D721Med (cell line): ENCODE measurements around the gene CHFR.

Experiments used
- DNase-seq: peaks from one replicate; pipeline ENCODE4 v3.0.0; 2011; ENCODE audit warnings: low spot score; ENCODE audit not compliant: insufficient read length
- FAIRE-seq: peaks from 2 replicates; lab custom pipeline; 2011; peaks lifted over from hg19 to GRCh38; lab: Jason Lieb, UNC
- TF ChIP-seq, protein P1 (sequence below): IDR thresholded peaks from 2 replicates; pipeline ENCODE4 v1.5.1; 2012; ENCODE audit warnings: mild to moderate bottlenecking, control low read depth; ENCODE audit not compliant: insufficient read depth; ENCODE audit errors: missing control alignments

Gene CHFR

DNA sequence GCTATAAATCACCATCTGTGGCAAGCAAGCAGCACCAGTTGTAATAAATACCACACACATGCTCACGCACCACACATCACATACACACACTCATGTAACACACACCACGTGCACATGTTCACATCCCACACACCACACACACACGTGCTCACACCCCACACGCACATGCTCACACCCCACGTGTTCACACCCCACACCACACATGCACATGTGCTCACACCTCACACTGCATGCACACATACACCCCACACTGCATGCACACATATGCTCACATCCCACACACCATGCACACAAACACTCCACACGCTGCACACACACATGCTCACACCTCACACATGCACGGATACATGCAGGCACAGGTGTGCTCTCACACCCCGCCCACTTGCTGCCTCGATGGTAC lies 102.8 kb downstream of the CHFR start:
- TF ChIP-seq, protein P1, sequence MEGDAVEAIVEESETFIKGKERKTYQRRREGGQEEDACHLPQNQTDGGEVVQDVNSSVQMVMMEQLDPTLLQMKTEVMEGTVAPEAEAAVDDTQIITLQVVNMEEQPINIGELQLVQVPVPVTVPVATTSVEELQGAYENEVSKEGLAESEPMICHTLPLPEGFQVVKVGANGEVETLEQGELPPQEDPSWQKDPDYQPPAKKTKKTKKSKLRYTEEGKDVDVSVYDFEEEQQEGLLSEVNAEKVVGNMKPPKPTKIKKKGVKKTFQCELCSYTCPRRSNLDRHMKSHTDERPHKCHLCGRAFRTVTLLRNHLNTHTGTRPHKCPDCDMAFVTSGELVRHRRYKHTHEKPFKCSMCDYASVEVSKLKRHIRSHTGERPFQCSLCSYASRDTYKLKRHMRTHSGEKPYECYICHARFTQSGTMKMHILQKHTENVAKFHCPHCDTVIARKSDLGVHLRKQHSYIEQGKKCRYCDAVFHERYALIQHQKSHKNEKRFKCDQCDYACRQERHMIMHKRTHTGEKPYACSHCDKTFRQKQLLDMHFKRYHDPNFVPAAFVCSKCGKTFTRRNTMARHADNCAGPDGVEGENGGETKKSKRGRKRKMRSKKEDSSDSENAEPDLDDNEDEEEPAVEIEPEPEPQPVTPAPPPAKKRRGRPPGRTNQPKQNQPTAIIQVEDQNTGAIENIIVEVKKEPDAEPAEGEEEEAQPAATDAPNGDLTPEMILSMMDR = no peak
- FAIRE-seq = no peak
- DNase-seq = no peak

DNA sequence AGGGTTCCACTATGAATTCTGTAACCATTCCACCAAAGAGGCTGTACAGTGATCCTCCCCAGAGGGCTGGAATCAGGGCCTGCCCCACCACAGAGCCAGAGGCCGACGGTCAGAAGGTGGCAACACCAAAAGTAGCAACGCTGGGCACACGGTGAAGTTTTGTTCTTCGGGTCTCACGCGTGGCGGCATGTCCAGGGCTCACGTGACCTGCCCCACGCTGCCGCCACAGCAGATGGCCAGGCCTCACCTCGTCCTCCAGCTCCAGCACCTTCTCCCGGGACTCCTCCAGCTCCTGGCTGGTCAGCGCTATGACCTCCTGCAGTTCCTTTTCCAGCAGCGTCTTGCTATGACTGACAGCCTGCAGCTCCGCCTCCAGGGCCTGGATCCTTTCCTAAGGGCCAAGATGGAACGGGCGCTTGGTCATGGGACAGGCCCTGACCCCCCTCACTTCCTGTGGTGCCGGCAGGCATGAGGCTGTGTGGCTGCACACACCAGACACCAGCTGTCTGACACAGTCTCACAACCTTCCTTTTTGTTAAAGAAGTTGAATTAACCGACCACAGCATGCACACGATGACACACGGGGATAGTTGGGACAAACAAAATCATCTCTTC lies 103.4 kb downstream of the CHFR start:
- TF ChIP-seq, protein P1 = no peak
- FAIRE-seq = no peak

More for the DNA sequence above, 103.4 kb downstream of the CHFR start:
- DNase-seq = no peak
